ENCODE measurements around the gene CLSTN3. TPM values are rescaled to one million over a fixed set of nuclear protein-coding genes. Genes with fewer than 3 reads are reported as not detected.

The CLSTN3 gene
- total and polyA plus RNA-seq, 2 of the 13 experiments (the other 11 are each of a cell fraction or from before 2014, with no cell fraction given) = 26.2 to 94.1 TPM

- DNase-seq (ENCODE audit: low spot score) (no peak), ATAC-seq (peak; percentile 12), FAIRE-seq (peak; percentile 78)
- H3K27me3 ChIP-seq (ENCODE audit: control insufficient read depth in 1 of 2, insufficient read depth in 2 of 2, low read length in 2 of 2) = no peaks in the 10 kb centered on the region; a peak in 1 of 5 replicates
- ChIA-PET CTCF (ENCODE audit: low intra/inter-chr PET ratio, low total read pairs) (no interaction called here), POLR2A (interaction anchor here (1.0 to 3.5 kb wide), 10 partner anchors 10 to 185 kb away, joined by 3 to 25 read pairs (median 4); partner anchors contain the start of genes C12orf57, C1RL, C1S and RNU7-1)
- H3K9me3 ChIP-seq (ENCODE audit: low read length) = no peaks in the 10 kb centered on the region
- intact Hi-C loops (cut with micrococcal nuclease; ENCODE audit: unreplicated experiment) (no loop called here), in situ Hi-C loops (cut with HindIII; ENCODE audit: extremely low pct_ligation_motif_present, low pct_unique_long_range_greater_than_20kb) (no loop called here)
- peaks cover 27% of the 10 kb centered on the region for H3K79me2 ChIP-seq (ENCODE audit: insufficient read depth, low read length)
- H3K4me3 ChIP-seq (replicated peaks in 1 of 3; ENCODE audit: insufficient read depth in 1 of 3, low read depth in 2 of 3, low read length in 3 of 3) = peak within 1 kb of the TSS; percentile 76 to 92 (median 88)
- H3K9ac ChIP-seq (ENCODE audit: insufficient read depth, low read depth, low read length) = peak within 1 kb of the TSS; percentile 74
- no peak within 1 kb of the TSS for H2AFZ ChIP-seq (ENCODE audit: low read length)
- peak within 1 kb of the TSS; percentile 95 for H3K4me2 ChIP-seq (ENCODE audit: low read depth, low read length)
- peak within 1 kb of the TSS; percentile 92 for H3K27ac ChIP-seq (ENCODE audit: extremely low read length, insufficient read depth, low read length)
- peaks cover 2 to 8% of the 10 kb centered on the region in 2 experiments; a peak in 2 of 5 replicates for H3K36me3 ChIP-seq (replicated peaks in 1 of 2; ENCODE audit: control insufficient read depth in 1 of 2, insufficient read depth in 2 of 2, low read length in 2 of 2)
- BruUV-seq (replicated peaks) = no TSS peak
- WGBS (ENCODE audit: low lambda C conversion rate) = 5% methylated on average over 6 of the region's 7 CpGs
- H3K4me1 ChIP-seq (ENCODE audit: insufficient read depth, low read length) = peaks cover 73% of the 10 kb centered on the region
- H4K20me1 ChIP-seq (ENCODE audit: insufficient read depth, low read length) = peaks cover 12% of the 10 kb centered on the region
- TF ChIP-seq MTA3 (CRISPR knock-in tag; IDR thresholded peaks at IDR 0.05) (no peak), ZNF766 (CRISPR knock-in tag; IDR thresholded peaks at IDR 0.05; ENCODE audit: borderline replicate concordance) (no peak), YEATS2 (CRISPR knock-in tag; IDR thresholded peaks at IDR 0.05; ENCODE audit: borderline replicate concordance) (peak; percentile 1; the same call in 1 of the 2 replicates), REL (CRISPR knock-in tag; conservative IDR thresholded peaks at IDR 0.05) (no peak), POLR2G (IDR thresholded peaks at IDR 0.05; ENCODE audit: low read depth, low read length) (peak; percentile 35; the same call in 1 of the 2 replicates), SOX5 (CRISPR knock-in tag; IDR thresholded peaks at IDR 0.05; ENCODE audit: borderline replicate concordance) (no peak), ZNF33B (CRISPR knock-in tag; IDR thresholded peaks at IDR 0.05) (no peak), ZSCAN25 (CRISPR knock-in tag; IDR thresholded peaks at IDR 0.05) (no peak), ARNTL (CRISPR knock-in tag; IDR thresholded peaks at IDR 0.05) (no peak), MTF2 (CRISPR knock-in tag; IDR thresholded peaks at IDR 0.05; ENCODE audit: borderline replicate concordance) (no peak), ISX (CRISPR knock-in tag; conservative IDR thresholded peaks at IDR 0.05) (no peak), AHR (CRISPR knock-in tag; IDR thresholded peaks at IDR 0.05) (no peak), BORCS8-MEF2B (CRISPR knock-in tag; IDR thresholded peaks at IDR 0.05) (no peak), DNMT1 (CRISPR knock-in tag; IDR thresholded peaks at IDR 0.05) (no peak), ZBTB20 (CRISPR knock-in tag; IDR thresholded peaks at IDR 0.05; ENCODE audit: borderline replicate concordance, low read depth) (no peak), ZBTB34 (CRISPR knock-in tag; IDR thresholded peaks at IDR 0.05) (no peak), PHF21A (CRISPR knock-in tag; IDR thresholded peaks at IDR 0.05) (no peak), ZNF703 (CRISPR knock-in tag; IDR thresholded peaks at IDR 0.05; ENCODE audit: borderline replicate concordance) (no peak), TBX2 (CRISPR knock-in tag; IDR thresholded peaks at IDR 0.05; ENCODE audit: borderline replicate concordance) (peak; percentile 38; the same call in 1 of the 2 replicates), FOXA1 (IDR thresholded peaks at IDR 0.05) (no peak), FOXA1 (CRISPR knock-in tag; IDR thresholded peaks at IDR 0.05) (no peak), ZNF205 (CRISPR knock-in tag; IDR thresholded peaks at IDR 0.05) (no peak), XRCC5 (optimal IDR thresholded peaks at IDR 0.05; ENCODE audit: low read length) (no peak), KLF16 (CRISPR knock-in tag; IDR thresholded peaks at IDR 0.05) (no peak), ARID3A (IDR thresholded peaks at IDR 0.05; ENCODE audit: low read depth, low read length) (no peak)
Observed at GRCh38 chr12:7128681-7129286, 1.4 kb upstream of the CLSTN3 start, which contains the start of gene RBP5. Gene RBP5, minus strand, starts transcription at chr12:7128889. Its CDS starts 114 bp downstream, at chr12:7128775.

Measured in HepG2 (cell line).